ENCODE measurements around the gene ARHGAP26.

ARHGAP26 gene, protein sequence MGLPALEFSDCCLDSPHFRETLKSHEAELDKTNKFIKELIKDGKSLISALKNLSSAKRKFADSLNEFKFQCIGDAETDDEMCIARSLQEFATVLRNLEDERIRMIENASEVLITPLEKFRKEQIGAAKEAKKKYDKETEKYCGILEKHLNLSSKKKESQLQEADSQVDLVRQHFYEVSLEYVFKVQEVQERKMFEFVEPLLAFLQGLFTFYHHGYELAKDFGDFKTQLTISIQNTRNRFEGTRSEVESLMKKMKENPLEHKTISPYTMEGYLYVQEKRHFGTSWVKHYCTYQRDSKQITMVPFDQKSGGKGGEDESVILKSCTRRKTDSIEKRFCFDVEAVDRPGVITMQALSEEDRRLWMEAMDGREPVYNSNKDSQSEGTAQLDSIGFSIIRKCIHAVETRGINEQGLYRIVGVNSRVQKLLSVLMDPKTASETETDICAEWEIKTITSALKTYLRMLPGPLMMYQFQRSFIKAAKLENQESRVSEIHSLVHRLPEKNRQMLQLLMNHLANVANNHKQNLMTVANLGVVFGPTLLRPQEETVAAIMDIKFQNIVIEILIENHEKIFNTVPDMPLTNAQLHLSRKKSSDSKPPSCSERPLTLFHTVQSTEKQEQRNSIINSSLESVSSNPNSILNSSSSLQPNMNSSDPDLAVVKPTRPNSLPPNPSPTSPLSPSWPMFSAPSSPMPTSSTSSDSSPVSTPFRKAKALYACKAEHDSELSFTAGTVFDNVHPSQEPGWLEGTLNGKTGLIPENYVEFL

GRCh38 chr5:142769793-142770649, at the start of gene ARHGAP26:
Gene ARHGAP26, plus strand, starts transcription at chr5:142770377. Its CDS starts 385 bp downstream, at chr5:142770762.
- DNase-seq = peak; percentile 75

DNA sequence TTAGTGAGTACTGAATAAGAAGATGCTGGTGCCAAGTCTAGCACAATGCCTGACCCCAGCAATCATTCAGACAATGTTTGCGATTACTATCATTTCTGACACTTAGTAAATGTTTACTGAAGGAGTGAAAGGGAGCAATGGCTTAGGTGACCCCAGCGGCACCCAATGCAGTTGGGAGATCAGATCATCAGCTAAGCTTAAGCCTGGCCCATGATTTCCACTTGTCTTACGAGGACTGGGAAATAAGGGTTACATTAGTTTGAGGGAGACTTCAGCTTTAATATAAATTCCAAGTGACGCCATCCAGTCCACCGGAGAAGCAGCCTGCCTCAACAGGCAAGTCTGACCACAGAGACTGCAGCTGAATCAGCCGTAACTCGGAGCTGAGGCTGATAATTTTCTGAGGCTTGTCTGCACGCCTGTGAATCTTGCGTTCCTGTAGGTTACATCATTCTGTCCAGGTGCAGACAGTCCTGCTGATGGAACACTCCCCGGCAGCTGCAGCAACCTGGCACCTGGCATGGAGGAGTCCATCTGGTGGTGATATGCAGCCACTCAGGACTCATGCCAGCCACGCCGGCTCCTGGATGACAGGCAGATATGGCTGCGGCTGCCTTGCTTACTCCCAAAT, 49.4 kb upstream of the ARHGAP26 start:
- no peak for DNase-seq

DNA sequence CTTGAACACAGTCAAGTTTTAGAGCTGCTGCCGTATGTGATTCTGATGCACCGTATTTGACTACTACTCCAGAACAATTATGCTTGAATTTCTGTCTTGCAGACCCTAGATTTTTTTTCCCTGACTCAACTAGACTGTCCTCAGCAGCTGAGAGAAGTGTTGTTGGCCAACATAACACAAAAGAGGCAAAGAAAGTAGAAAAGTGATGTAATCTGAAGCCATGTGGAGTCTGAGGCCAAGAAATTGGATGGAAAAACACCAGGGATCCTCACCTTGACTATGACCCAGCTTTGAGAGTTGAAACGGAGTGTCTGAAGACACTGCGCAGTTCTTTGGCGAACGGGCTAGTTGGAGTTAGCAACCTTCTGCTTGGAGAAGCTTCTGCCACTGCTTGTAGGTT, 48.0 kb upstream of the ARHGAP26 start:
- no peak for DNase-seq

- no peak for DNase-seq
Observed at GRCh38 chr5:142722896-142723295, 47.3 kb upstream of the ARHGAP26 start.

GRCh38 chr5:142724821-142725220, 45.4 kb upstream of the ARHGAP26 start:
- no peak for DNase-seq

- no peak for DNase-seq
Observed at GRCh38 chr5:142725231-142726187, 44.7 kb upstream of the ARHGAP26 start.

- DNase-seq = no peak
Observed at GRCh38 chr5:142726188-142726731, 43.9 kb upstream of the ARHGAP26 start.

DNA sequence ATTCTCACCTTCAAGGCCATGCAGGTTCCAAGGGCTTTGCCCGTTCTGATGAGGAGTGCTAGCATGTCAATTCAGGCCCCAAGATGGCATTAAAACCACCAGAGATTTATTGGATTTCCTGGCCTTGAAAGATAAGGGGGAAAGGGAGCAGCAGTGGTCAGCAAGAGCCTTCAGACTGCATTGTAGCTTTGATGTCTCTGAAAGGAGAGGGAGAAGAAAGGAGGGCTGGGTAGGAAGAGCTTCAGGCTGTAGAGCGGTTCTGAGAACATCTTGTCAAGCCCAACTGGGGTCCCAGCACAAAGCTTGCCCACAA, 42.5 kb upstream of the ARHGAP26 start:
- no peak for DNase-seq

- DNase-seq = no peak
Observed at GRCh38 chr5:142735323-142736246, 34.6 kb upstream of the ARHGAP26 start.

- no peak for DNase-seq
Observed at GRCh38 chr5:142736247-142736632, 33.9 kb upstream of the ARHGAP26 start.

DNA sequence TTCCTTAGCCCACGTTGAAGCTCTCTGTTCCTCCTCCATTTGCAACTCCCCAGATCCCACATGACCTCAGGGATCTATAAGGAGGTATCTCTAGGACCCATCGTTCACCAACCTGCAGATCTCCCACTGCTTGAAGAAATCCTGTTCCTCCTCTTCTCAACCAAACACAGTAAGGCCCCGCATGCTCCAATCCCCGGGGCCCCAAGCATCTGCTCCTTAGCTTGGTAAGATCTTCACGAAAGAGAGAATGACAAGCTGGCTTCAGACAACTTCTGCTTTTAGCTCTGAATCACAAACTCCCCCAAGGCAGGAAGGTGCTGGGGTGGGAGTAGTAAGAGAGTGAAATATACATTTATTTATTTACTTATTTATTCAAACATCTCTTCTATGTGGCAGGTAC, 33.0 kb upstream of the ARHGAP26 start:
- no peak for DNase-seq

GRCh38 chr5:142740474-142741242, 29.5 kb upstream of the ARHGAP26 start:
- no peak for DNase-seq

- no peak for DNase-seq
Observed at GRCh38 chr5:142743592-142744441, 26.4 kb upstream of the ARHGAP26 start.

GRCh38 chr5:142745268-142745667, 24.9 kb upstream of the ARHGAP26 start:
- no peak for DNase-seq

- no peak for DNase-seq
Observed at GRCh38 chr5:142746532-142747433, 23.4 kb upstream of the ARHGAP26 start.

- no peak for DNase-seq
Observed at GRCh38 chr5:142748132-142748531, 22.0 kb upstream of the ARHGAP26 start.

DNA sequence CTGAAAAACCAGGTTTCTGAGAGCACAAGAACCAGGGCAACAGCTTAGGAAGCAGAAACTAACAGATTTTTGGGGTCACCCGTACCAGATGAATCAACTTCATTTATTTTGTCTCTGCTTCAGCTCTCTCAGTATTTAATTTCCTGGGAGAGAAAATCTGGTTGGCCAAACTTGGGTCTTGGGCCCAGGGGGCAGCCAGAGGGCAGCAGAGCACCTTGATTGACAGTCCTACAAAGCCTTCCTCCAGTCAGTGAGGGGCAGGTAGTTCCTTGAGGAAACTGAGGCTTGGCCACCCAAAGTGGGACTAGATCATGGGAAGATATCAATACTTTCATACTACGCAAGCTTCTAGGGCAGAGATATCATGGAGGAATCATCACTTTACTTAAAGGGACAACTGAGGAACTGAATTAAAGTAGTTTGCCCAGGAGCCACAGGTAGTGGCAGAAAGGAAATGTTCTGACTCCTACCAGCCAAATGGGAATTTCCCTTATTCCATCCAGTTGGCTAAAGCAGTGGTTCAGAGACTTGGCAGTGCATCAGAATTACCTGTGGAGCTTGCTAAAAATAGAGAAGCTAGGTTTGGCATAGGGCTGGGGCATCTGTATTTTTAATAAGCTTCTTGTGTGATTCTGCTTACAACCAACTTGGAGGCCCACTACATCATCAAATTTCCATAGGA, 21.5 kb upstream of the ARHGAP26 start:
- DNase-seq = no peak
